GM23338 (cell line): ENCODE data around the gene TNFSF4. TPM values are rescaled to one million over a fixed set of nuclear protein-coding genes. Genes with fewer than 3 reads are reported as not detected.

ENCODE experiments used
- ATAC-seq: fragments of 200-7000 bp; cut with Tn5 transposase; 3 replicates; pipeline ENCODE4 v1.9.1; 2020
- DNase-seq: peaks from one replicate; pipeline ENCODE4 v3.0.0-alpha.2; 2015; ENCODE audit warnings: low spot score
- H2AFZ ChIP-seq: fragments of 200-600 bp; sonication (generic); 2 replicates; pipeline ENCODE4 v1.8.0; 2016; ENCODE audit warnings: antibody characterized with exemption, mild to moderate bottlenecking, moderate library complexity
- H3F3A ChIP-seq: fragments of 200-600 bp; sonication (generic); replicated peaks from 2 replicates; pipeline ENCODE4 v1.8.0; 2017; ENCODE audit warnings: antibody characterized with exemption, mixed run types, low read depth
- H3K27ac ChIP-seq: fragments of 200-600 bp; sonication (generic); 2 replicates; pipeline ENCODE4 v1.6.1; 2016; ENCODE audit warnings: low read depth
- H3K27me3 ChIP-seq: fragments of 200-600 bp; sonication (generic); 2 replicates; pipeline ENCODE4 v1.8.0; 2016; ENCODE audit warnings: mild to moderate bottlenecking, mixed run types, moderate library complexity; ENCODE audit not compliant: insufficient read depth
- H3K36me3 ChIP-seq: fragments of 200-600 bp; sonication (generic); 2 replicates; pipeline ENCODE4 v1.8.0; 2016; ENCODE audit warnings: mild to moderate bottlenecking; ENCODE audit not compliant: insufficient read depth
- H3K4me1 ChIP-seq: fragments of 200-600 bp; sonication (generic); 2 replicates; pipeline ENCODE4 v1.8.0; 2016; ENCODE audit warnings: mild to moderate bottlenecking, moderate library complexity; ENCODE audit not compliant: insufficient read depth
- H3K4me2 ChIP-seq: fragments of 200-600 bp; sonication (generic); 2 replicates; pipeline ENCODE4 v1.7.1; 2017; ENCODE audit warnings: mixed run types
- H3K4me3 ChIP-seq: fragments of 200-600 bp; sonication (generic); 2 replicates; pipeline ENCODE4 v1.6.1; 2016; ENCODE audit warnings: mixed run types
- H3K79me2 ChIP-seq: fragments of 200-600 bp; sonication (generic); replicated peaks from 2 replicates; pipeline ENCODE4 v1.8.0; 2017; ENCODE audit warnings: mild to moderate bottlenecking; ENCODE audit not compliant: insufficient read depth
- H3K9me2 ChIP-seq: fragments of 200-600 bp; sonication (generic); 2 replicates; pipeline ENCODE4 v1.8.0; 2017; ENCODE audit not compliant: insufficient read depth
- H4K20me1 ChIP-seq: fragments of 200-600 bp; sonication (generic); replicated peaks from 2 replicates; pipeline ENCODE4 v1.8.0; 2017; ENCODE audit warnings: mild to moderate bottlenecking; ENCODE audit not compliant: insufficient read depth
- H3K27ac Mint-ChIP-seq: 2 replicates; pipeline ENCODE4 v1.8.0; 2020; ENCODE audit warnings: inconsistent platforms, mild to moderate bottlenecking, moderate library complexity, mixed read lengths
- H3K27me3 Mint-ChIP-seq: 3 replicates; pipeline ENCODE4 v1.8.0; 2022; ENCODE audit warnings: low read depth, mild to moderate bottlenecking, moderate library complexity, mixed read lengths, inconsistent platforms; ENCODE audit not compliant: insufficient read depth, poor library complexity
- H3K36me3 Mint-ChIP-seq: 3 replicates; pipeline ENCODE4 v1.8.0; 2021; ENCODE audit warnings: low read depth, mild to moderate bottlenecking, inconsistent platforms, moderate library complexity, mixed read lengths
- H3K4me1 Mint-ChIP-seq: 3 replicates; pipeline ENCODE4 v1.8.0; 2020; ENCODE audit warnings: mild to moderate bottlenecking, inconsistent platforms, mixed read lengths
- H3K4me3 Mint-ChIP-seq: 3 replicates; pipeline ENCODE4 v1.8.0; 2021; ENCODE audit warnings: moderate library complexity, mild to moderate bottlenecking, inconsistent platforms, mixed read lengths
- H3K9me3 Mint-ChIP-seq: 3 replicates; pipeline ENCODE4 v1.8.0; 2020; ENCODE audit warnings: moderate library complexity, mild to moderate bottlenecking, inconsistent platforms, mixed read lengths
- CREB1 ChIP-seq: fragments of 250-450 bp; sonication (Bioruptor Pico); IDR thresholded peaks from 2 replicates; pipeline ENCODE4 v1.5.0; 2020; ENCODE audit warnings: low read depth, mild to moderate bottlenecking, moderate library complexity
- CTCF ChIP-seq, 2 experiments: fragments of 200-600 bp in 1 of 2; sonication (generic) in 1 of 2; conservative IDR thresholded peaks; 2 replicates each; pipeline versions ENCODE4 v1.5.1 to v1.6.1; 2016 to 2017; ENCODE audit warnings: antibody characterized with exemption in 2 of 2, low read depth in 2 of 2, mild to moderate bottlenecking in 2 of 2, moderate library complexity in 1 of 2
- EZH2 ChIP-seq: fragments of 200-600 bp; sonication (generic); IDR thresholded peaks from one replicate; pipeline ENCODE4 v1.8.0; 2017; ENCODE audit warnings: antibody characterized with exemption, mild to moderate bottlenecking, low read depth; ENCODE audit not compliant: unreplicated experiment
- JUNB ChIP-seq: IDR thresholded peaks from one replicate; pipeline ENCODE4 v1.6.1; 2016; ENCODE audit warnings: antibody characterized with exemption; ENCODE audit not compliant: unreplicated experiment
- NANOG ChIP-seq: IDR thresholded peaks from 2 replicates; pipeline ENCODE4 v1.6.1; 2016; ENCODE audit warnings: antibody characterized with exemption, borderline replicate concordance
- POLR2AphosphoS5 ChIP-seq: IDR thresholded peaks from 2 replicates; pipeline ENCODE4 v1.6.1; 2016; ENCODE audit warnings: antibody characterized with exemption, low read depth
- ZNF114 ChIP-seq: fragments of 250-450 bp; sonication (Bioruptor Pico); IDR thresholded peaks from 2 replicates; pipeline ENCODE4 v1.5.0; 2020; ENCODE audit warnings: mild to moderate bottlenecking, moderate library complexity
- ZNF462 ChIP-seq: fragments of 250-450 bp; sonication (Bioruptor Pico); IDR thresholded peaks from 2 replicates; pipeline ENCODE4 v1.5.0; 2020; ENCODE audit warnings: mild to moderate bottlenecking, moderate library complexity
- polyA plus RNA-seq: library from polyadenylated mRNA; unstranded; fragments of >200 nt; fragmentation: Nextera tagmentation; extraction: Ambion mirVana; gene quantifications from 2 replicates; pipeline ENCODE4 v1.2.1, GENCODE V29; 2016
- total RNA-seq: library from RNA; depleted of rRNA; stranded (reverse); fragments of >200 nt; shearing (Covaris generic); gene quantifications from 2 replicates; pipeline ENCODE4 v1.2.3, GENCODE V29; 2014

Gene TNFSF4
- total and polyA plus RNA-seq, 2 experiments from 2014 or later = 0.55 to 1.5 TPM

GRCh38 chr1:173152598-173152997 is 54.5 kb downstream of the TNFSF4 start (continued):
- TF ChIP-seq ZNF462 (CRISPR knock-in tag) = no peak
- TF ChIP-seq EZH2 = no peak
- no peak for TF ChIP-seq CTCF (conservative IDR thresholded peaks at IDR 0.05; ENCODE audit: low read depth in 2 of 2)
- TF ChIP-seq JUNB = no peak
- no peak for TF ChIP-seq POLR2AphosphoS5

- H3K4me2 ChIP-seq = no peak overlapping the region
- H3K79me2 ChIP-seq = no peaks in the 10 kb centered on the region
- no peaks in the 10 kb centered on the region for H4K20me1 ChIP-seq
- DNase-seq (no peak), ATAC-seq (no peak)
- H3F3A ChIP-seq = no peaks in the 10 kb centered on the region
- Mint-ChIP-seq H3K36me3 (peaks cover 11% of the 10 kb centered on the region), H3K27ac (no peak overlapping the region), H3K4me3 (no peak overlapping the region), H3K9me3 (peaks cover 55% of the 10 kb centered on the region), H3K27me3 (peaks cover 6% of the 10 kb centered on the region), H3K4me1 (no peaks in the 10 kb centered on the region)
- no peak overlapping the region for H2AFZ ChIP-seq
- no peaks in the 10 kb centered on the region for H3K27me3 ChIP-seq
- no peak overlapping the region for H3K4me3 ChIP-seq
- no peaks in the 10 kb centered on the region for H3K4me1 ChIP-seq
- no peak overlapping the region for H3K27ac ChIP-seq
- H3K9me2 ChIP-seq = peaks cover 12% of the 10 kb centered on the region; the same call in 1 of the 2 replicates
- H3K36me3 ChIP-seq = peaks cover 6% of the 10 kb centered on the region; the same call in 1 of the 2 replicates
- no peak for TF ChIP-seq ZNF462 (CRISPR knock-in tag)
- TF ChIP-seq NANOG = no peak
- no peak for TF ChIP-seq CREB1
- TF ChIP-seq EZH2 = no peak
- no peak for TF ChIP-seq POLR2AphosphoS5
- no peak for TF ChIP-seq JUNB
- TF ChIP-seq ZNF114 (CRISPR knock-in tag) = no peak
Measured at GRCh38 chr1:173150795-173151194, 56.3 kb downstream of the TNFSF4 start.
